Parathyroid adenoma (tissue), 2 donors: ENCODE measurements around the gene TRIM69.

Experiments used
- H2AFZ ChIP-seq: fragments of 300-600 bp; sonication (generic); one replicate; pipeline ENCODE4 v1.7.0; 2017; ENCODE audit warnings: antibody characterized with exemption, mild to moderate bottlenecking
- H3K27ac ChIP-seq: fragments of 300-600 bp; sonication (generic); one replicate; pipeline ENCODE4 v1.7.0; 2017
- H3K27me3 ChIP-seq: fragments of 300-600 bp; sonication (generic); one replicate; pipeline ENCODE4 v1.7.0; 2017; ENCODE audit warnings: low read length; ENCODE audit not compliant: control insufficient read depth, insufficient read depth
- H3K36me3 ChIP-seq: fragments of 300-600 bp; sonication (generic); one replicate; pipeline ENCODE4 v1.7.0; 2017; ENCODE audit warnings: low read length; ENCODE audit not compliant: control insufficient read depth, insufficient read depth
- H3K4me1 ChIP-seq: fragments of 300-600 bp; sonication (generic); one replicate; pipeline ENCODE4 v1.7.0; 2017; ENCODE audit warnings: control low read depth
- H3K4me2 ChIP-seq: fragments of 300-600 bp; sonication (generic); one replicate; pipeline ENCODE4 v1.7.0; 2017; ENCODE audit warnings: low read length
- H3K4me3 ChIP-seq: fragments of 300-600 bp; sonication (generic); one replicate; pipeline ENCODE4 v1.7.0; 2017; ENCODE audit warnings: low read depth, low read length
- H3K79me2 ChIP-seq: fragments of 300-600 bp; sonication (generic); one replicate; pipeline ENCODE4 v1.7.0; 2017; ENCODE audit warnings: control low read depth
- H3K9ac ChIP-seq: fragments of 300-600 bp; sonication (generic); one replicate; pipeline ENCODE4 v1.7.0; 2017; ENCODE audit warnings: mild to moderate bottlenecking
- H3K9me3 ChIP-seq: fragments of 300-600 bp; sonication (generic); one replicate; pipeline ENCODE4 v1.7.0; 2017; ENCODE audit warnings: low read length; ENCODE audit not compliant: control insufficient read depth
- TF ChIP-seq, protein P1 (sequence below): fragments of 300-600 bp; sonication (generic); IDR thresholded peaks from one replicate; pipeline ENCODE4 v1.7.0; 2017; ENCODE audit warnings: antibody characterized with exemption, mild to moderate bottlenecking
- donor health status: primary hyperparathyroidism.

Gene TRIM69

DNA sequence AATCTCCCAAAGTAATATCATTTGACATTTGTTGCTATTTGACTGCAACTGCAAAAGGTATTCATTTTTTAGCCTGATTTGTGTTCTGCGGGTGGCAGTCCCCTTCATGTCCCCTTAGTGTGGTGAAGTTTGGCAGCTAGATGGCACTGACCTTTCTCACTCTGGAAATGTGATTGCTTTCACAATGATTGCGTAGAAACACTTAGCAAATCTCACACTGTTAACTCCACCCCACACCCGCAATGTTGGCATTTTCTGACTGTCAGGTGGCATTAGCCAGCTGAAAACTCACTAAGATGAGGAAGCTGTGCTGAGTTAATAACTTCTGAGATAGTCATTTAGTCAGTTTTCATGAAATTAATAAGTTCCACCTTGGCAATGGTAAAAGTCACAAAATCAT, 76.9 kb downstream of the TRIM69 start:
- Histone ChIP-seq H3K27ac (no peak overlapping the region), H3K4me1 (peaks cover 3% of the 10 kb centered on the region), H3K9ac (no peak overlapping the region), H2AFZ (no peak overlapping the region), H3K79me2 (no peaks in the 10 kb centered on the region), H3K27me3 (no peaks in the 10 kb centered on the region), H3K4me3 (no peak overlapping the region), H3K9me3 (no peaks in the 10 kb centered on the region), H3K36me3 (no peaks in the 10 kb centered on the region), H3K4me2 (no peak overlapping the region)
- TF ChIP-seq, protein P1, sequence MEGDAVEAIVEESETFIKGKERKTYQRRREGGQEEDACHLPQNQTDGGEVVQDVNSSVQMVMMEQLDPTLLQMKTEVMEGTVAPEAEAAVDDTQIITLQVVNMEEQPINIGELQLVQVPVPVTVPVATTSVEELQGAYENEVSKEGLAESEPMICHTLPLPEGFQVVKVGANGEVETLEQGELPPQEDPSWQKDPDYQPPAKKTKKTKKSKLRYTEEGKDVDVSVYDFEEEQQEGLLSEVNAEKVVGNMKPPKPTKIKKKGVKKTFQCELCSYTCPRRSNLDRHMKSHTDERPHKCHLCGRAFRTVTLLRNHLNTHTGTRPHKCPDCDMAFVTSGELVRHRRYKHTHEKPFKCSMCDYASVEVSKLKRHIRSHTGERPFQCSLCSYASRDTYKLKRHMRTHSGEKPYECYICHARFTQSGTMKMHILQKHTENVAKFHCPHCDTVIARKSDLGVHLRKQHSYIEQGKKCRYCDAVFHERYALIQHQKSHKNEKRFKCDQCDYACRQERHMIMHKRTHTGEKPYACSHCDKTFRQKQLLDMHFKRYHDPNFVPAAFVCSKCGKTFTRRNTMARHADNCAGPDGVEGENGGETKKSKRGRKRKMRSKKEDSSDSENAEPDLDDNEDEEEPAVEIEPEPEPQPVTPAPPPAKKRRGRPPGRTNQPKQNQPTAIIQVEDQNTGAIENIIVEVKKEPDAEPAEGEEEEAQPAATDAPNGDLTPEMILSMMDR: no peak
